Measurements from ENCODE around the gene ACTA1. TPM values are rescaled to one million over a fixed set of nuclear protein-coding genes. Genes with fewer than 3 reads are reported as not detected.

Gene ACTA1
- polyA plus RNA-seq (2013, experiment 1 of 2), result 7.1 TPM
- polyA plus RNA-seq (2013, experiment 2 of 2), result 6.8 TPM

- H3K4me2 ChIP-seq (ENCODE audit: insufficient read depth, low read length, poor library complexity, severe bottlenecking), result peak within 1 kb of the TSS; percentile 73
- H3K9me3 ChIP-seq (replicated peaks in 1 of 2; ENCODE audit: control insufficient read depth in 2 of 2, insufficient read depth in 1 of 2, low read depth in 1 of 2, low read length in 2 of 2), result peaks cover 3 to 9% of the 10 kb centered on the region in 2 donors
- peak within 1 kb of the TSS; percentile 48 for H3K18ac ChIP-seq (ENCODE audit: low read length)
- H3K4ac ChIP-seq (ENCODE audit: low read length), result no peak within 1 kb of the TSS
- no peak within 1 kb of the TSS for H2AK5ac ChIP-seq (ENCODE audit: low read depth, low read length)
- H2BK120ac ChIP-seq (ENCODE audit: low read depth, low read length), result peak within 1 kb of the TSS; percentile 41
- WGBS, 2 donors (ENCODE audit: extremely low coverage in 2 of 2, insufficient read length in 2 of 2, insufficient replicate concordance in 1 of 2), result no CpG with 5 or more reads among the region's 51 CpGs
- no peaks in the 10 kb centered on the region for H3K79me1 ChIP-seq (ENCODE audit: low read depth, low read length)
- peak within 1 kb of the TSS; percentile 60 for H3K9ac ChIP-seq (ENCODE audit: low read depth, low read length, poor library complexity)
- H3K14ac ChIP-seq (ENCODE audit: low read length), result peak within 1 kb of the TSS; percentile 94
- H2BK15ac ChIP-seq (ENCODE audit: low read length), result no peak within 1 kb of the TSS
- H3K36me3 ChIP-seq (replicated peaks in 1 of 2; ENCODE audit: control insufficient read depth in 2 of 2, insufficient read depth in 2 of 2, low read length in 2 of 2), result peaks cover 0 to 7% of the 10 kb centered on the region in 2 donors
- H2AFZ ChIP-seq (ENCODE audit: low read length), result peak within 1 kb of the TSS; percentile 88
- peaks cover 6 to 12% of the 10 kb centered on the region in 2 donors for H3K4me1 ChIP-seq (ENCODE audit: control insufficient read depth in 2 of 2, insufficient read depth in 1 of 2, low read depth in 1 of 2, low read length in 2 of 2)
- peak within 1 kb of the TSS; percentile 96 for H3K23ac ChIP-seq (ENCODE audit: low read depth, low read length, poor library complexity)
- peak within 1 kb of the TSS; percentile 31 to 66 for H3K4me3 ChIP-seq (ENCODE audit: low read length in 2 of 2)
- DNase-seq (ENCODE audit: low spot score), result no peak
- H2BK12ac ChIP-seq (ENCODE audit: low read length), result no peak within 1 kb of the TSS
- no peak within 1 kb of the TSS for H4K91ac ChIP-seq (ENCODE audit: low read depth, low read length, poor library complexity)
- peaks cover 27 to 54% (median 47%) of the 10 kb centered on the region in 3 experiments for H3K27me3 ChIP-seq (ENCODE audit: control insufficient read depth in 3 of 3, insufficient read depth in 3 of 3, low read depth in 1 of 3, low read length in 3 of 3)
- no peak within 1 kb of the TSS for H4K8ac ChIP-seq (ENCODE audit: low read depth, low read length)
- peak within 1 kb of the TSS; percentile 66 for H2BK5ac ChIP-seq (ENCODE audit: low read length)
- no peak within 1 kb of the TSS for H3K27ac ChIP-seq (replicated peaks; ENCODE audit: low read length)
Measured at GRCh38 chr1:229434005-229434640, at the start of gene ACTA1. Gene ACTA1, minus strand, starts transcription at chr1:229434094. Its CDS starts 979 bp downstream, at chr1:229433115.

- H4K91ac ChIP-seq (ENCODE audit: low read depth, low read length, poor library complexity), result no peak overlapping the region
- H3K79me1 ChIP-seq (ENCODE audit: low read depth, low read length), result no peaks in the 10 kb centered on the region
- no peak overlapping the region for H3K23ac ChIP-seq (ENCODE audit: low read depth, low read length, poor library complexity)
- H2AK5ac ChIP-seq (ENCODE audit: low read depth, low read length), result no peak overlapping the region
- no peak overlapping the region for H2BK120ac ChIP-seq (ENCODE audit: low read depth, low read length)
- H3K9ac ChIP-seq (ENCODE audit: low read depth, low read length, poor library complexity), result no peak overlapping the region
- no peak overlapping the region for H3K4me2 ChIP-seq (ENCODE audit: insufficient read depth, low read length, poor library complexity, severe bottlenecking)
- H3K9me3 ChIP-seq (replicated peaks in 1 of 2; ENCODE audit: control insufficient read depth in 2 of 2, insufficient read depth in 1 of 2, low read depth in 1 of 2, low read length in 2 of 2), result no peaks in the 10 kb centered on the region
- no peak for DNase-seq (ENCODE audit: low spot score)
- H3K27ac ChIP-seq (replicated peaks; ENCODE audit: low read length), result no peak overlapping the region
- H2BK5ac ChIP-seq (ENCODE audit: low read length), result no peak overlapping the region
- H3K14ac ChIP-seq (ENCODE audit: low read length), result no peak overlapping the region
- H3K36me3 ChIP-seq (replicated peaks in 1 of 2; ENCODE audit: control insufficient read depth in 2 of 2, insufficient read depth in 2 of 2, low read length in 2 of 2), result peaks cover 21 to 98% of the 10 kb centered on the region in 2 donors
- no peak overlapping the region for H2BK15ac ChIP-seq (ENCODE audit: low read length)
- no peak overlapping the region for H2AFZ ChIP-seq (ENCODE audit: low read length)
- H3K4me3 ChIP-seq (ENCODE audit: low read length in 2 of 2), result no peak overlapping the region
- no peak overlapping the region for H2BK12ac ChIP-seq (ENCODE audit: low read length)
- no peak overlapping the region for H3K4ac ChIP-seq (ENCODE audit: low read length)
- WGBS, 2 donors (ENCODE audit: extremely low coverage in 2 of 2, insufficient read length in 2 of 2, insufficient replicate concordance in 1 of 2), result no CpG with 5 or more reads among the region's 5 CpGs
- no peaks in the 10 kb centered on the region for H3K27me3 ChIP-seq (ENCODE audit: control insufficient read depth in 3 of 3, insufficient read depth in 3 of 3, low read depth in 1 of 3, low read length in 3 of 3)
- H3K18ac ChIP-seq (ENCODE audit: low read length), result no peak overlapping the region
- no peaks in the 10 kb centered on the region for H3K4me1 ChIP-seq (ENCODE audit: control insufficient read depth in 2 of 2, insufficient read depth in 1 of 2, low read depth in 1 of 2, low read length in 2 of 2)
- H4K8ac ChIP-seq (ENCODE audit: low read depth, low read length), result no peak overlapping the region
Measured at GRCh38 chr1:229482511-229482910, 48.6 kb upstream of the ACTA1 start.

DNA sequence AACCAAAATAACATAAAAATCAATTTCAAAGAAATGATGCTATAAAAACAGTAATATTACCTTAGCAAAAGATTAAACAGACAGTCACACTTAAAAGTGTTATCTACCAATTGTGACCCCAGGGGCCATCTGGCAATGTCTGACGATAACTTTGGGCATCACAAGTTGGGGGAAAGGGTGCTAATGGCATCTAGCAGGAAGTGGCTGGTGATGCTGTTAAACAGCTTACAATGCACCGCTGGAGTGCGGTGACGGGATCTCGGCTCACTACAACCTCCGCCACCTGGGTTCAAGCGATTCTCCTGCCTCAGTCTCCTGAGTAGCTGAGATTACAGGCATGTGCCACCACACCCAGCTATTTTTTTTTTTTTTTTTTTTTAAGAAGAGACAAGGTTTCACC, 46.6 kb upstream of the ACTA1 start:
- Histone ChIP-seq H3K18ac (ENCODE audit: low read length) (no peak overlapping the region), H3K79me1 (ENCODE audit: low read depth, low read length) (no peaks in the 10 kb centered on the region), H4K91ac (ENCODE audit: low read depth, low read length, poor library complexity) (no peak overlapping the region), H3K14ac (ENCODE audit: low read length) (no peak overlapping the region), H2BK5ac (ENCODE audit: low read length) (no peak overlapping the region), H3K9me3 (replicated peaks in 1 of 2; ENCODE audit: control insufficient read depth in 2 of 2, insufficient read depth in 1 of 2, low read depth in 1 of 2, low read length in 2 of 2) (no peaks in the 10 kb centered on the region), H3K23ac (ENCODE audit: low read depth, low read length, poor library complexity) (no peak overlapping the region), H2AFZ (ENCODE audit: low read length) (no peak overlapping the region), H3K9ac (ENCODE audit: low read depth, low read length, poor library complexity) (peak overlapping the region; percentile 30), H2BK15ac (ENCODE audit: low read length) (no peak overlapping the region), H4K8ac (ENCODE audit: low read depth, low read length) (no peak overlapping the region), H3K4me3 (ENCODE audit: low read length in 2 of 2) (no peak overlapping the region), H2BK120ac (ENCODE audit: low read depth, low read length) (no peak overlapping the region), H3K4me2 (ENCODE audit: insufficient read depth, low read length, poor library complexity, severe bottlenecking) (no peak overlapping the region), H3K27ac (replicated peaks; ENCODE audit: low read length) (no peak overlapping the region), H3K4ac (ENCODE audit: low read length) (no peak overlapping the region), H3K27me3 (ENCODE audit: control insufficient read depth in 3 of 3, insufficient read depth in 3 of 3, low read depth in 1 of 3, low read length in 3 of 3) (no peaks in the 10 kb centered on the region), H3K4me1 (ENCODE audit: control insufficient read depth in 2 of 2, insufficient read depth in 1 of 2, low read depth in 1 of 2, low read length in 2 of 2) (no peaks in the 10 kb centered on the region), H3K36me3 (replicated peaks in 1 of 2; ENCODE audit: control insufficient read depth in 2 of 2, insufficient read depth in 2 of 2, low read length in 2 of 2) (peaks cover 18 to 95% of the 10 kb centered on the region in 2 donors), H2AK5ac (ENCODE audit: low read depth, low read length) (no peak overlapping the region), H2BK12ac (ENCODE audit: low read length) (no peak overlapping the region)
- no peak for DNase-seq (ENCODE audit: low spot score)
- WGBS, 2 donors (ENCODE audit: extremely low coverage in 2 of 2, insufficient read length in 2 of 2, insufficient replicate concordance in 1 of 2), result no CpG with 5 or more reads among the region's 7 CpGs

GRCh38 chr1:229479660-229480399, 45.9 kb upstream of the ACTA1 start:
- Histone ChIP-seq H3K4ac (ENCODE audit: low read length) (no peak overlapping the region), H2BK12ac (ENCODE audit: low read length) (no peak overlapping the region), H3K23ac (ENCODE audit: low read depth, low read length, poor library complexity) (no peak overlapping the region), H3K18ac (ENCODE audit: low read length) (no peak overlapping the region), H2AFZ (ENCODE audit: low read length) (no peak overlapping the region), H3K14ac (ENCODE audit: low read length) (no peak overlapping the region), H4K8ac (ENCODE audit: low read depth, low read length) (no peak overlapping the region), H3K79me1 (ENCODE audit: low read depth, low read length) (no peaks in the 10 kb centered on the region), H2AK5ac (ENCODE audit: low read depth, low read length) (no peak overlapping the region), H2BK120ac (ENCODE audit: low read depth, low read length) (no peak overlapping the region), H3K9me3 (replicated peaks in 1 of 2; ENCODE audit: control insufficient read depth in 2 of 2, insufficient read depth in 1 of 2, low read depth in 1 of 2, low read length in 2 of 2) (no peaks in the 10 kb centered on the region), H3K36me3 (replicated peaks in 1 of 2; ENCODE audit: control insufficient read depth in 2 of 2, insufficient read depth in 2 of 2, low read length in 2 of 2) (peaks cover 15 to 95% of the 10 kb centered on the region in 2 donors), H3K4me3 (ENCODE audit: low read length in 2 of 2) (no peak overlapping the region), H3K27ac (replicated peaks; ENCODE audit: low read length) (no peak overlapping the region), H3K4me1 (ENCODE audit: control insufficient read depth in 2 of 2, insufficient read depth in 1 of 2, low read depth in 1 of 2, low read length in 2 of 2) (no peaks in the 10 kb centered on the region), H4K91ac (ENCODE audit: low read depth, low read length, poor library complexity) (no peak overlapping the region), H3K4me2 (ENCODE audit: insufficient read depth, low read length, poor library complexity, severe bottlenecking) (no peak overlapping the region), H2BK15ac (ENCODE audit: low read length) (no peak overlapping the region), H3K9ac (ENCODE audit: low read depth, low read length, poor library complexity) (no peak overlapping the region), H2BK5ac (ENCODE audit: low read length) (no peak overlapping the region), H3K27me3 (ENCODE audit: control insufficient read depth in 3 of 3, insufficient read depth in 3 of 3, low read depth in 1 of 3, low read length in 3 of 3) (no peaks in the 10 kb centered on the region)
- no CpG with 5 or more reads among the region's 10 CpGs for WGBS, 2 donors (ENCODE audit: extremely low coverage in 2 of 2, insufficient read length in 2 of 2, insufficient replicate concordance in 1 of 2)
- DNase-seq (ENCODE audit: low spot score), result no peak
